Renal cortex interstitium (tissue), 11 donors: ENCODE results near the gene HADHB. TPM values are rescaled to one million over a fixed set of nuclear protein-coding genes. Genes with fewer than 3 reads are reported as not detected.
"Not testable (repeated sequence)": the region's sequence is repeated elsewhere in the genome, so short reads cannot be mapped to it uniquely, and the experiment has no call there.

Experiments used
- DNase-seq, 11 donors: peaks; one replicate each; pipeline ENCODE4 v3.0.0-alpha.2; 2013; ENCODE audit warnings: low read depth in 9 of 11, low spot score in 4 of 11; ENCODE audit errors: extremely low read depth in 1 of 11
- polyA plus RNA-seq, 3 donors: library from polyadenylated mRNA; unstranded; fragments of 120-200 nt; gene quantifications; one replicate each; pipeline ENCODE4 v1.2.1, GENCODE V29; 2013; ENCODE audit not compliant: insufficient read length in 3 of 3

Gene HADHB
- polyA plus RNA-seq, 3 donors = 153 to 168 (median 165) TPM

DNA sequence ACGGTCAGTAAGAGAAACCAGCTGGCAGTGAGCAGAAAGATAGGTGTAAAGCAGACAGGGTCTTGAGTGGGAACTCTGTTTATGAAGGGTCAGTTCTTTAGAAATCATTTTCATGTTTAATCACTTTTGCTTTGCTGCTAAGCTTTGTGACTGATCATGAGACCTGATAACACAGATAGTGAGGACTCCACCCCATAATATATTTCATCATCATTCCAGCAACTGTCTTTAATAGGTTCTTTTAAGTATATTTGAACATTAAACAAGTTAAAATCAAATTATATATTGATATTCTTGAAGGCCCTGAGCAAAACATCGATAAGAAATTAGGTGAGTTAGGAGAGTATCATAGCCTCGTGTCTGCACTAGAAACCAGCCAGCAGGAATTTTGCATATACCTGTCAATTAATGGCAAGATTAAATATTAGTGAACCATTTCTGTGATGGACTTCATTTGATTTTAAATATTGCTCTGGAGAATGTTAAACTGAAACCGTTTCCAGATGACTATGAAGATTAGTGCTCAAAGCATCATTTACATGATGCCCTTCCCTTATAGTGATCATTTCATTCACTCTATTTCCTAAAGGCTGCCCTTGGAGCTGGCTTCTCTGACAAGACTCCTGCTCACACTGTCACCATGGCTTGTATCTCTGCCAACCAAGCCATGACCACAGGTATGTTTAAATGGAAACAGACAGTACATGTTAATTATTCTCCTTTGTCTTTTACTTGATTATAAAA lies 31.9 kb downstream of the HADHB start:
- no peak for DNase-seq

DNA sequence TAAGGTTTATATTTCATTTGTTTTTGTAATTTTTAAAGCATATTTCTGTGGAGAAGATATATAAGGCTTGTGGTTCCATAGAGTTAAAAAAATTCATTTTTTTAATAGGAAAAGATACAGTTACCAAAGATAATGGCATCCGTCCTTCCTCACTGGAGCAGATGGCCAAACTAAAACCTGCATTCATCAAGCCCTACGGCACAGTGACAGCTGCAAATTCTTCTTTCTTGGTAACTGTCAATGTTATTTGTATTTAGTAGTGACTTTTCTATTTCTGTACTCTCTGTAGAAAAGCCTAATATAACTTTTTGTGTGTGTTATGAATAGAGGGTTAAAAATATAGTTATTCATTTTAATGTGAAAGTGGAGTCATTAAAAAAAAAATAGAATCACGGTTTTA lies 35.1 kb downstream of the HADHB start:
- no peak for DNase-seq

GRCh38 chr2:26281226-26281625 lies 36.5 kb downstream of the HADHB start:
- DNase-seq = no peak

GRCh38 chr2:26283606-26284005 lies 38.9 kb downstream of the HADHB start:
- no peak for DNase-seq

GRCh38 chr2:26284132-26284531 lies 39.4 kb downstream of the HADHB start:
- DNase-seq = no peak

DNA sequence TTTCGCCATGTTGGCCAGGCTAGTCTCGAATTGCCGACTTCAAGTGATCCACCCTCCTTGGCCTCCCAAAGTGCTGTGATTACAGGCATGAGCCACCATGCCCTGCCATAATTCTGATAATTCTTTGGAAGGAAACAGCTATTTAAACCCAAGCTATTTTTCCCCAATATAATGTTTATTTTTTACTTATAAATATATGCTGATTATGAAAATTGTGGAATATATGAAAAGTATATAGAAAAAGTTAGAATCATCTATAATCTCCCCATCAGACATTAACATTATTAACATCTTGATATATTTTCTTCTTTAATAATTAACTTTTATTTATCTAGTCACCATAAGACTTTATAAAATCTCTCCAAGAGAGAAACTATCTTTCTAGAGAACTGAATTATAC lies 41.2 kb downstream of the HADHB start:
- no peak for DNase-seq

DNA sequence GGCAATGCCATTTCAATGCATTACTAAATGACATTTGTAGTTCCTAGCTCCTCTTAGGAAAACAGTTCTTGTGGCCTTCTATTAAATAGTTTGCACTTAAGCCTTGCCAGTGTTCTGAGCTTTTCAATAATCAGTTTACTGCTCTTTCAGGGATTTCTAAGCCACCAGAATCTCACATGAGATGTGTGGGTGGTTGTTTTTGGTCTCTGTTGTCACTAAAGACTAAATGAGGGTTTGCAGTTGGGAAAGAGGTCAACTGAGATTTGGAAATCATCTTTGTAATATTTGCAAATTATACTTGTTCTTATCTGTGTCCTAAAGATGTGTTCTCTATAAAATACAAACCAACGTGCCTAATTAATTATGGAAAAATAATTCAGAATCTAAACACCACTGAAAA lies 45.3 kb downstream of the HADHB start:
- no peak for DNase-seq

DNA sequence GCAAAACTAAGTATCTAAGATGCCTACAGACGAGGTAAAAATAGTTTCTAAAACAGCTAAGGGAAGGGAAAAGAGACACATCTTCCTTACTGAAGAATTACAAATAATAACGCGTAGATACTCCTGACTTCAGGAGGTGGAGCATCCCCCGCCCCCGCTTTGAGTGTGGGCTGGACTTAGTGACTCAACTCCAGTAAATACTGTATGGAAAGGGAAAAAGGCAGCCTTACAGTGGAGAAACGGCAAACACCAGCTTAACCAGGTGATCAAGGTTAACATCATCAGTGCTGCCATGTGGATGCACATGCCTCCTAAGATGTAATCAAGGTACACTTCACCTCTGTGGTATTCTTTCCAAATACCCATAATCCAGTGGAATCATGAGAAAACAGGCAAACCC lies 47.9 kb downstream of the HADHB start:
- no peak for DNase-seq

GRCh38 chr2:26295511-26295910 lies 50.8 kb downstream of the HADHB start:
- no peak for DNase-seq

DNA sequence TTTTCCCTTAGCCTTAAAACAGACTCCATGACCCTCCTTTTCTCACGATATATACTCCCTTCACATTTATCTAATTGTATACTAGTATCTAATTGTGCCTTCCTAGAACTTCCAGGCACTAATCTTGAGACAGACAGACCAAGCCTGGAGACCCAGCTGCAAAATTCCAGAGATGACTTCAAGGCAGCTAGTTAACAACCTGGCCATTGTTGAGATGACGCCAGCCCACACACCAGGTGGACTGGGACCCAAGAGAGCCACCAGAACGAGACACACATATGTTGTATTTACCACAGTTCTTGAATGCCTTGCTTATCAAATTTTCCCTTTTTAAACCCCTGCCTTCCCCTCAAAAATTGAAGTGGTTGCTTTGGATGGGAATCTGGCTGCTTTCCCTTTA lies 52.3 kb downstream of the HADHB start:
- no peak for DNase-seq

DNA sequence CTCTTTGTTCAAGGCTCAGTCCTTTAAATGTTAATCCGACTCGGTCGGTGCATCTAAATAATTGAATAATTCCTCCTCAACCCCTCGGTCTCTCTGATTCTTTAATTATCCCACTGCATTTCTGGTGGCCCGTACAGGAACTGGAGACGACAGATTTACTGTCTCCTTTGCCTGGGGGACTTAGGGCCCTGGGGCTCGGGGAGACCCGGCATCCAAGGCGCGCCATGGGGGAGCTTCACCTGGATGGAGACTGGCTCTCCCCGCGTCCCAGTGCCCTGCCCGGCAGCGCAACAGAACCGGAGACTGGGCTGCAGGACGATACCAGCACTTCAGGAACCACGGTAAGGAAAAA lies 53.5 kb downstream of the HADHB start:
- no peak for DNase-seq

DNA sequence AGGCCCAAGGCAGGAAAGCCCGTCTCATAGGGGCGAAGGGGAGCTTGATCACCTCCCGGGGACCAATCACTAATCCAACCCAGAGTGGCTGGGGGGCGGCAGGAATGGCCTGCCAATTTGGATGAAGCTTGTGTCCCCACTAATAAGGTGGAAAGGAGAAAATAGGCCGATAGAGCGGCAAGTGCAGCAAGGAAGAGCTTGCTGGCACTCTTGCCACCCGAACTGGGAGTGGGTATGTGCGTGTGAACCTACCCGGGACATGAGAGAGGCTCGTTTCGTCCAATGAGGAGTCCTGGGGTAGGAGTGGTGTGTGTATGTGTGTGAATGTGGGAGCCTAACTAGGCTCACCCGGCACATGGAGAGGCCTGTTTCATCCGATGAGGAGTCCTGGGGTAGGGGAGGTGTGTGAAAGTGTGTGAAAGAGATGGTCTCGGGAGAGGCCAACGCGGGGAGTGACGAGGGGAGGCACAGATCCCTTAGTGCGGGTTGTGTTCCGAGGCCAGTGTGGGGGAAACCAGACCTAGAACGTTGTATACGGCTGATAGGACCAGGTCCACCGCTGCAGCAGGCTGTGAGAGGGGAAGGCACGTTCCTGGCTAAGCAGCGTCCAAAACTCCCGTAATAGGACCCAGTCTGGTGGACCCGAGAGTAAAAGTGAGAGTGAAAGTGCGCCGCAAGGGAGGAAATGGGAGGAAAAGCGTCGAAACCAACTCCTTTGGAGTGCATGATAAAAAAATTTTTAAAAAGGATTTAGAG lies 54.1 kb downstream of the HADHB start:
- DNase-seq = peak in 7 of 11 donors; percentile 12 to 42 (median 34)

GRCh38 chr2:26299471-26300101 lies 54.8 kb downstream of the HADHB start:
- peak; percentile 45 to 79 (median 65) for DNase-seq

- peak in 4 of 11 donors; percentile 27 to 35 (median 28) for DNase-seq
Measured at GRCh38 chr2:26300234-26300925, 55.6 kb downstream of the HADHB start.

DNA sequence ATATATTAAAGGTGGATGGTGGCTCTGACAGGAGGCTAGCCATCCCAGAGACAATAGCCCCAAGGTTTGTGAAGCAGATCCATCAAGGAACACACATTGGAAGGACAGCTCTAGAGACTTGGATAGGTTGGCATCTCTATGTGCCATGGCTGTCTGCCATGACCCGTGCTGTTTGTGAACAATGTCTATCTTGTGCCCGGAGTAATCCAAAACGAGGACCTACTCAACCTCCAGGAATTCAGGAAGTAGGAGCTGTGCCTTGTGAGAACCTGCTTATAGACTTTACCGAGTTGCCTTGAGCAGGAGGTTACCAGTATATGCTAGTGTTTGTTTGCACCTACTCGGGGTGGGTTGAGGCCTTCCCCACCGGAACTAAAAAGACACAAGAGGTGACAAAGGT lies 58.1 kb downstream of the HADHB start:
- no peak for DNase-seq

- not testable (repeated sequence) for DNase-seq
Measured at GRCh38 chr2:26305094-26305493, 60.4 kb downstream of the HADHB start.

DNA sequence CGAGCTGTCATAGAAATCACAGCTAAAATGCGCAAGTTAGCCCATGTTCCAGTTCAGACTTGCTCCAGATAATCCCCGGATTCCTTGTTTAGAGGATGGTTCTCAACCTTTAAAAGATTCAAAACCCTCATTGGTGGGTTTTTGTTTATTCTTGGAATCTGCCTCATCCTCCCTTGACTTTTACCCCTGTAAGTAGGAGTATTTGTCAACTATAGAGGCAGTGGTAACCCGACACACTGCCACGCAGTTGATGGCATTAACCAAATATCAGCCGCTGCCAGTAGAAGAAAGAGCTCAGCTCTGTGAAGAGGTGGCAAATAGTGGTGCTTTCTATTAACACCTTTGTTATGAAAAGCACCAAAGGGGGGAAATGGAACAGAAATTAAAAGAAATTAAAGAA lies 60.8 kb downstream of the HADHB start:
- peak in 1 of 11 donors; percentile 27 for DNase-seq

- no peak for DNase-seq
Measured at GRCh38 chr2:26309921-26310320, 65.2 kb downstream of the HADHB start.

- DNase-seq = no peak
Measured at GRCh38 chr2:26312471-26312870, 67.7 kb downstream of the HADHB start.

- no peak for DNase-seq
Measured at GRCh38 chr2:26313446-26313845, 68.7 kb downstream of the HADHB start.
